GM18498 (cell line): ENCODE measurements around the gene FKBP1C.
"Not testable (repeated sequence)": the region's sequence is repeated elsewhere in the genome, so short reads cannot be mapped to it uniquely, and the experiment has no call there.

Source experiments
- ATAC-seq: cut with Tn5 transposase; IDR thresholded peaks from one replicate; pipeline ENCODE4 v1.9.1; 2021; ENCODE audit warnings: mild to moderate bottlenecking, moderate library complexity; ENCODE audit not compliant: unreplicated experiment

FKBP1C gene

DNA sequence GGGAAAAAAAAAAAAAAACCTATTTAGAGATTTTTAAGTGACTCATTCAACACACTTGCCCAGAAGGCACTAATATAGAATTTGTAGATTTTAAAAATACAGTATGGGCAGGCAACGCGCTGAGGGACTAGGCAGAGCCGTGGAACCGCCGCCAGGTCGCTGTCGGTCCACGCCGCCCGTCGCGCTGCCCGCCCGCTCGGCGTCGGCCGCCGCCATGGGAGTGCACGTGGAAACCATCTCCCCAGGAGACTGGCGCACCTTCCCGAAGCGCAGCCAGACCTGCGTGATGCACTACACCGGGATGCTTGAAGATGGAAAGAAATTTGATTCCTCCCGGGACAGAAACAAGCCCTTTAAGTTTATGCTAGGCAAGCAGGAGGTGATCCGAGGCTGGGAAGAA, at the start of gene FKBP1C:
Gene FKBP1C, plus strand, starts transcription at position 127 of the 400 bp plus-strand sequence.
- ATAC-seq = not testable (repeated sequence)

DNA sequence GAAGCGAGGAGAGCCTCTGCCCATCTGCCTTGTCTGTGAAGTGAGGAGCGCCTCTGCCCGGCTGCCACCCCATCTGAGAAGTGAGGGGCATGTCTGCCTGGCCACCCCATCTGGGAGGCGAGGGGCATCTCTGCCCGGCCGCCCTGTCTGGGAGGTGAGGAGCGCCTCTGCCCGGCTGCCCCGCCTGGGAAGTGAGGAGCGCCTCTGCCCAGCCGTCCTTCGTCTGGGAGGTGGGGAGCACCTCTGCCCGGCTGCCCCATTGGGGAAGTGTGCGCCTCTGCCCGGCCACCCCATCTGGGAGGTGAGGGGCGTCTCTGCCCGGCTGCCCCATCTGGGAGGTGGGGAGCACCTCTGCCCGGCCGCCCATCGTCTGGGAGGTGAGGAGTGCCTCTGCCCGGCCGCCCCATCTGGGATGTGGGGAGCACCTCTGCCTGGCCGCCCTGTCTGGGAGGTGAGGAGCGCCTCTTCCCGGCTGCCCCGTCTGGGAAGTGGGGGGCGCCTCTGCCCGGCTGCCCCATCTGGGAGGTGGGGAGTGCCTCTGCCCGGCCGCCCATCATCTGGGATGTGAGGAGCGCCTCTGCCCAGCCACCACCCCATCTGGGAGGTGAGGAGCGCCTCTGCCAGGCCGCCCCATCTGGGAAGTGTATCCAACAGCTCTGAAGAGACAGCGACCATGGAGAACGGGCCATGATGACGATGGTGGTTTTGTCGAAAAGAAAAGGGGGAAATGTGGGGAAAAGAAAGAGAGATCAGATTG, 47.0 kb upstream of the FKBP1C start:
- ATAC-seq = not testable (repeated sequence)

DNA sequence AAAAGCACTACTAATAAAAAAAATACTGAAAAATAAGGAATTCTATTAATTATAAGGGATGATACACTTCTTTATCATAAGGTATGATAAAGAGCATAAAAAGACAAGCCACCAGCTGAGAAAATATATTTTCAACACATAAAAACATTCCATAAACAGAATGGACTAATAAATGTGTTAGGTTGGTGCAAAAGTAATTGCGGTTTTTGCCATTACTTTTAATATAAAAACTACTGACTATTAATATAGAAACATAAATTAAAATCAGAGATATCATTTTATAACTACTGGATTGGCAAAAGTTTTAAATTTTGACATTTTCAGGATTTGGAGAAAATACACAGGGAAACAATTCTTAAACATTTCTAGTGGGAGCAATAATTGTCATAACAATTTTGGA, 37.1 kb upstream of the FKBP1C start:
- ATAC-seq = no peak

DNA sequence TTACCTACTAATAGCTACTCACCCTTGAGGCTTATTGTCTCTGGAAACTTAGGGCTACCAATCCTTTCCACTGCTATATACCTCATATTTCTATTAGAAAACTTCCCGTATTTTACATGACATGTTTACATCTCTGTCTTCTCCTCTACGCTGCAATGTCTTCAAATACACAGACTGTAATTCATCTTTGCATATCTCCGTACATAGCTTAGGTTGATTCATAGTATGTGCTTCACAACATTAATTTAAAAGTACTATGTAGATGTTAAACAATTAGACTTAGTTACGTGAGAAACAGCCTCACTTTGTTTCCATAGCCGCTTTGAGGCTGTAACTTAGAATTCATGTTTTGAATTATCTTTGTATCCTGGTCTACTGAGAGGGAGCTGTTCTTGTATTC, 35.1 kb upstream of the FKBP1C start:
- ATAC-seq = no peak

DNA sequence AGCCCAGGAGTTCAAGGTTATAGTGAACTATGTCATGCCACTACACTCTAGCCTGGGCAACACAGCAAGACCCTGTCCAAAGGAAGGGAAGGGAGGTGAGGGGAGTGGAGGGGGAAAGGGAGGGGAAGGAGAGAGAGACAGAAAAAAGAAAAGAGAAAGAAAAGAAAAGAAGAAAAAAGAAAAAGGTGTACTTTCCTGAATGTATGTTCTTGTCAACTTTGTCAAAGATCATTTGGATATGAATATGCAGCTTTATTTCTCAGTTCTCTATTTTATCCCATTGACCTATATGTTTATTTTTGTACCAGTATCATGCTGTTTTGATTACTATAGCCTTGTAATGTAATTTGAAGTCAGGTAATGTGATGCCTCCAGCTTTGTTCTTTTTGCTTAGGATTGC, 30.9 kb upstream of the FKBP1C start:
- no peak for ATAC-seq

DNA sequence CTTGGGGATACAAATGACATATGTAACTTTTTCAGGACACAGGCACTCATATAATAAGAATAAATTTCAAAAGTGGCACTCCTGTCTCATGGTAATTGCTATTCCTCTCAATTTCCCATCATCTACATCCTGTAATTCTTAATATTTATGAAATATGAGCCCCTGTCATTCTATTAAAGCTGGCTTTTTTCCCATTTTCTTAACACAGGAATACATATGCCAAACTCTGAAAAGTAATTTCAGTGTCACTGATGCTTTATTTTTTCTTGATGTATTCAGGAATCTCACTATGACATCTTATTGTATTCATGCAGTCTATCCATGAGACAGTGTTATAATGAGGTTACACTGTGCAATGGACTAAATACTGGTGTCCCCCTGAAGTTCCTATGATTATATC, 24.3 kb upstream of the FKBP1C start:
- no peak for ATAC-seq

DNA sequence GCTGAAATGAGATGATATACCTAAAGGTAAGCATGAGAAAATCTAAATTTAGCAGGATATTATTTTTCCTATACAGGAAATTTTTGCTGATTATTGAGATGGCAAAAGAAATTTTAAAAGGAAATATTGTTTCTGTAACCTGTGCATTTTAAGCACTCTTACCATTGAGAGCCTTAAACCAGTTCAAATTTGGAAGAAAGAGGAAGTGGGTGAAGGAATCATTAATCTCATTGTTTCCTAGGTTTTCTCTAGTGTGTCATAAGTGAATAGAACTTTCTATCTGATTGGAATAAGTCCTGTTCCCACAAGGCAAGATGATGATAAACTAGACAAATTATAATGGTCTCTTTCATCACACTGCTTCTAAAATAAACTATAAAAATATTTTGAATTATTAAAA, 22.4 kb upstream of the FKBP1C start:
- ATAC-seq = no peak

DNA sequence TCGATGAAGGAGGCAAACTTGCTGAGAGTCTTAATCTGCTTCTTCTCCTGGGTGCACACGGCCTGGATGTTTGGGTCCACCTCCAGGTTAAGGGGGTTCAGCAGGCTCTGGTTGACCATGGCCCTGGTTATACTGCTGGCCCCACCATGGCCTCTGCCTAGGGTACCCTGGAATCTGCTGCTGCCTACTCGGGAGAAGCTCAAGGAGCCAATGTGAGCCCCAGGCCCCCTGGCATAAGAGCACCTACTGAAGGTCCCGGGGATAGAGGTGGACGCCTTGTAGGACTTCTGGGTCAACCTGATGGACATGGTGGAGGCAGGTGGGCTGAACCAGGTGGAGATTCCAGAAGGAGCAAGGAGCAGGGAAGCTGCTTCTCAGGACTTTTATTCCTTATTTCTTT, 17.9 kb upstream of the FKBP1C start:
- no peak for ATAC-seq

DNA sequence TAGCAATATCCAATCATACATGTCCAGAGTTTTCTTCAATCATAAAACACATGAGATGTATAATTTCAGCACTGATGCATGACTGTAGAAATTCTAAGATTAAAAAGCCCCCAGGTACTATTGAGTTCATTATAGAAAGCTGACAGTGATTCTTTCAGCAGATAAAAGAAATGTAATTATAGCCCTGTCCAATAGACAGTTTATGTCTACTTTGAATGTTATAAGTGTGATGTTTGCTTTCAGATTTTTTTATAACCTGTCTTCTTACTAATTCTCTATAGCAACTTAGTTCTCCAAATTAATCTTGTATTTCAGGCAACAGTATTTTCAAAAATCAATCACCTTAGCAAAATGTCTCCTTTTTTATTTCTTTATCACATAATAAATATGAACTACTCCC, 13.5 kb upstream of the FKBP1C start:
- no peak for ATAC-seq

DNA sequence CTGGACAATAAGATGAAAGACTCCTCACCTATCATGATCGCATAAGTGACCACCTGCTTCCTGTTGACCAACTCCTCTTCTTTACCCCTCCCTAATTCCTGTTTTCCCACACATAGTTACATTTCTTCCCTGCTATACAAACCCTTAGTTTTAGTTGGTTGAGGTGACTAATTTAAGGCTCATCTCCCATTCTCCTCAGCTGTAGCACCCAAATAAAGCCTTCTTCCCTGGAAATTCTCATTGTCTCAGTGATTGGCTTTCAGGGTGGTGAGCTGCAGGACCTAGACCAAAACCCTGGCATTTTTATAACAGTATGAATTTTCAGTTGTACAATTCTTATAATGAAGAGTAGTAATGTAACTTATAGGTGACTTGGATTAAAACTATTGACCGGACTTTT, 2.1 kb downstream of the FKBP1C start:
- no peak for ATAC-seq

DNA sequence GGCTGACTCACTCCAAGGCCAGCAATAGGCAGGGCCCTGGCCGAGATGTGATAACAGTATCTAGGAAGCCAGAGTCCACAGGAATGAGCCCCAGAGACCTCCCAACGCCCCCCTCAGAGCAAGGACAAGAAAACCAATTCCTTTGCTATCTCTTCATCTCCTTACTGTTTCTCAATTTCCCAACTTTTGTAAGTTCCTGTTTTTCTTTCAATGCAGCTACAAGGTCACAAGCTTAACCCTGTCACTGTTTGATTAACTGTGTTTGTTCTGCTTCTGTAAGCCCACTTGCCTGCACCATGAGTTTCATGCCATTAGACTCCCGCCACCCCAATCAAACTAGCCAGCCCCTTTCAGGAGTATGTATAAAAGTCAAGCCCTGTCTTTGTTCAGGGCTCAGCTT, 3.5 kb downstream of the FKBP1C start:
- no peak for ATAC-seq

DNA sequence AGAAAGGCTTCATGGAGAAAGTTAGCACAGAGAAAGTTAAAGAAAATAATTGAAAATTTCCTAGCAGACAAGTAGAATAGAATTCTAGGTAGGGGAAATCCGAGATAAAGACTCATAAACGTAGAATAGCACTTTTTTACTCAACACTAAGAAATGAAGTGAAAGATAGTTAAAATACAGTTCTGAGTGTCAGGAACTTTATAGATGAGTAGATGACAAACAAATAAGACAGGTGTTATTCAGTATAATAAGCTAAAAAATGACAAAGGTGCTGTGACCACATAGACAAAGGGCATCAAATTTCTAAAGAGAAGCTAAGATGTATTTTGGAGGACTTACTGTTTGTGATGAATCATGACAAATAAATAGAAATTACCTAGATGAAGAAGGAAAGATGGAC, 12.9 kb downstream of the FKBP1C start:
- ATAC-seq = no peak

DNA sequence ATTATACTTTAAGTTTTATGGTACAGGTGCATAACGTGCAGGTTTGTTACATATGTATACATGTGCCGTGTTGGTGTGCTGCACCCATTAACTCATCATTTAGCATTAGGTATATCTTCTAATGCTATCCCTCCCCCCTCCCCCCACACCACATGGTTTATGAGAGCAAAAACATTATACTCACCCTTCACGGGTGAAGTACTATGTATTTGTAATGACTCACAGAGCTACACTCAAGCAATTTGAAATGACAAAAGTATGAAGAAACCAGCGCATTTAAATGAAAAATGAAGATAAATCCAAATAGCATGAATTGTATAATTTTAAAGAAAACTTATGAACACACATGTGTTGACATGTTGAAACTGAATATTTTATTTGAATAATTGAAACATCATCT, 14.7 kb downstream of the FKBP1C start:
- ATAC-seq = not testable (repeated sequence)

DNA sequence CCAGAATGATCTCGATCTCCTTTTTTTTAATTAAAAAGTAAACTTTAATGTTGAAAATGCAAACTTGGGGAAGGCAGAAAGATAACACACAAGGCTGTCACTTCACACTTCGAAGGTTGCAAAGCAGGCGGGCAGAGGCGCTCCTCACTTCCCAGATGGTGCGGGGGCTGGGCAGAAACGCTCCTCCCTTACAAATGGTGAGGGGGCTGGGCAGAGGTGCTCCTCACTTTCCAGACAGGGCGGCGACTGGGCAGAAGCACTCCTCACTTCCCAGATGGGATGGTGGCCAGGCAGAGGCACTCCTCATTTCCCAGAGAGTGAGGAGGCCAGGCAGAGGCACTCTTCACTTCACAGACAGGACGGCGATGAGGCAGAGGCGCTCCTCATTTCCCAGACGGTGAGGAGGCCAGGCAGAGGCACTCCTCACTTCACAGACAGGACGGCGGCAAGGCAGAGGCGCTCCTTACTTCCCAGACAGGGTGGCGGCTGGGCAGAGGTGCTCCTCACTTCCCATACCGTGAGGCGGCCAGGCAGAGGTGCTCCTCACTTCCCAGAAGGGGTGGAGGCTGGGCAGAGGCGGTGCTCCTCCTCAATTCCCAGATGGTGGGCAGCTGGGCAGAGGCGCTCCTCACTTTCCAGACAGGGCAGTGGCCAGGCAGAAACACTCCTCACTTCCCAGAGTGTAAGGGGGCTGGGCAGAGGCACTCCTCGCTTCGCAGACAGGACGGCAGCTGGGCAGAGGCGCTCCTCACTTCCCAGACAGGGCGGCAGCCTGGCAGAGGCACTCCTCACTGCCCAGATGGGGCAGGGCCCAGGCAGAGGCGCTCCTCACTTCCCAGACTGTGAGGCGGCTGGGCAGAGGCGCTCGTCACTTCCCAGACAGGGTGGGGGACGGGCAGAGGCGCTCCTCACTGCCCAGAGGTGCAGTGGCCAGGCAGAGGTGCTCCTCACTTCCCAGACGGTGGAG, 16.9 kb downstream of the FKBP1C start:
- ATAC-seq = not testable (repeated sequence)

DNA sequence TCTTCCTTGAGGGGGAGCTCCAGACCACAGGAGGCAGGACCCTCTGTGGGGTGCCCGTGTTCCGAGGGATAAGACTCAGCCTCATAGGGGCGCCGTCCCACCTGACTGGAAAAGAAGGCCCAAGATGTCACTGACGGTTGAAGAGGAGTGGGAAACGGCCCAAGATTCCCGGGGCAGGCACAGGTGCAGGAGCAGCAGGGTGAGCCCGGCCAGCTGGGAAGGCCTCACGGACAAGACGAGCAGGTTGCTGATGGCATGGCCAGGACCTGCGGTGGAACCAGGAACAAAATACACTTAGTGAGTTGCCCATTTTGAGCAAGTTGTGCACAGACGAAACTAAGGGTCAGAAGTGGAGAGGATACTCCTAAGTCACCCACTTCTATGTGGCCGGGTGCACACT, 18.8 kb downstream of the FKBP1C start:
- ATAC-seq = not testable (repeated sequence)

DNA sequence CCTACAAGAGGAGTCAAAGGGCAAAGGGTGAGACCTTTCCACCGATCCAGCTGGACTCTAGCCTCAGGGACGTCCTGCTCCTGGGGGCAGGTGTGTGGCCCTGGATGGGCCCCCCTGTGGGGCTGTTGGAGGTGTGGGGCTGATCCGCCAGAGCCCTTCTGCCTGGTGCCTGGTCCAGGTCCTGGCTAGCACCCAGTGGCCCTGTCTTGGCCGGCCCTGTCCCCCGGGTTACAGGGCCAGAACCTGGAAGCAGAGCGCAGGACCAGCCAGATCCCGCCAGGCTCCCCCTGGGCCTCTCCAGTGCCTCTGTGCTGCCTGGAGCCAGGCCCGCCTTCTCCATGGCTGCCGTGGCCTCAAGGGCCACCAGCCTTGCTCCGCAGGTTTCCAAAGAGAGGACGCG, 19.2 kb downstream of the FKBP1C start:
- ATAC-seq = not testable (repeated sequence)

DNA sequence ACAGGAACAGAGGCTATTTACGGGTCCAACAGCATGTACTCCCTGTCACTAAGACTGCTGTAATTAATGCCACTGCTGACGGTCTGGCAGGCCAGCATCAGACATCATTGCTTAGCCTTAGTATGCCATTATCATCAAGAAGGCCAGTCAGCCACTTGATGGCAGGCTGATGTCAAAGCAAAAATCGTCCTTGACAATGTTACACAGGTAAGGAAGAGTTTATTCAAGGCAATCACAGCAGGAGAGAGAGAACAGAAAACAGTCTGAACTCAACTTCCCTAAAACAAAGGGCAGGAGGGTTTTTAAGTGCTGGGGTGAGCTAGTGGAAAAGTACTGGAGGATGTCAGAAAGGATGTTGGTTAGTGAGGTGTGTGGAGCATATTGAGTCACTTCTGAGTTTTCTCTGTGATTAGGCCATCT, 25.1 kb downstream of the FKBP1C start:
- ATAC-seq = no peak

DNA sequence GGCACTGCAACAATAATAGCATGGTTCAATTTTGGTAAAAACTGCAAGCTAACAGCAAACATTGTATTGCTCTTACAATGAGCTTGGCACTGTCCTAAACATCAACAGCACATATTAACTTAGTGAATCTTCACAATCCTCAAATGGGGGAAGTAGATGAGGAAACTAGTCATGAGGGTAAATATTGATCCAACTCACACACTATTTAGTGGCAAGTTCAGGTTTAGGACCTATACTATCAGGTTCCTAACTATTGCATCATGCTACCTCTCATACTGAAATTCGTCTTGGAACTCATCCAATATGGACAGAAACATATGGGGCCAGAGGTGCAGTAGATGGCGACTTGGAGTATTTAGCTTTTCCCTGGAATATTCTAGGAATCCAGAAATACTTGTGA, 34.2 kb downstream of the FKBP1C start:
- no peak for ATAC-seq

DNA sequence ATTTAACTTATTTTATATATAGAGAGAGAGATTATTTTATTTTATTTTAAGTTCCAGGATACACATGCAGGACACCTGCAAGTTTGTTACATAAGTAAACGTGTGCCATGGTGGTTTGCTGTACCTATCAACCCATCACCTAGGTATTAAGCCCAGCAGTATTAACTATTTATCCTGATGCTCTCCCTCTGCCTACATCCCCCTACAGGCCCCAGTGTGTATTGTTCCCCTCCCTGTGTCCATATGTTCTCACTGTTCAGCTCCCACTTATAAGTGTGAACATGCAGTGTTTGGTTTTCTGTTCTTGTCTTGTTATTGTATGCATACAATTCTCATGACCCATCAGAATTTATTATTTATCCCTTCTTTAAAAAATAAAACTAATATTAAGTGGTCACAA, 34.6 kb downstream of the FKBP1C start:
- no peak for ATAC-seq

DNA sequence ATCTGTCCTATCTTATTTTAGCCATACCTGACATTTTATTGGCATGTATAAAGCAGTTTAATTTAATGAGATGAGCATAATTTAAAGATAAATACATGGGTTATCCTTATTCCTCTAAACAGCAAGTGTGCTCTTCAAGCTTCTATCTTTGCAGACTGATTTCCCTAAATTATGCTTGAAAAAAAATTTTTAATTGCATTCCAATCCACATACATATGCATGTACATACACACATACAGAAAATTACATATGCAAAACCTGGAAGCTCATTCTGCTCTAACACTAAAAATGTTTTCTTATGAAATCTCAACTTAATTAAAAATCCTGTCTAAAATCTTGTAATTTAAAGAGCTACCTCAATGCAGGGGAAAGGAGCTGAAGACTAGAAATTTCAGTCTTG, 35.3 kb downstream of the FKBP1C start:
- ATAC-seq = no peak

DNA sequence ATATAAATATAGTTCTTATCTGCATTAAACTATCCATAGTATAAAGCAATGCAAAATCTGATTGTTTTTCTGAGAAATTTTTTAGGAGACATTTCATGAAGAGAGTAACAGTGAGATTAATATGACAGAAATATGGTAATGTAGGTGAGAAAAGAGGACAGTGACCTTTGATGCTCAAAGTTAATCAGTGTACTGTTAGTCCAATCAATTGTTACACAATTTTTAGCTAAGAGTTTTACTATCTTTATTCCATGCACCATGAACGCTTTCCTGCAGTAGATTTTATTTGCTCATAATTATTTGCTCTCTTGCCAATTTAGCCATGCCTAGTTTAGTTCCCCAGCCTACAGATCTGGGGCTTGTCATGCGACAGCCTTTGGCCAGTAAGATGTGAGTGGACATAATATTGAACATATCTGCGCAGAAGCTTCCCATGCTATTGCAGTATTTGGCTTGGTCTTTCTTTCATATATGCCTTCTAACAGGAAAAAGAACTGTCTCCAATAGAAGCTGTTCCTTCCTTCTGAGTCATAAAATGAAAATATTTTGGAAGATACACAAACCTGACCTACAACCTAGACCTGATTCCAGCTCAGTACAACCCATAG, 38.7 kb downstream of the FKBP1C start:
- no peak for ATAC-seq

DNA sequence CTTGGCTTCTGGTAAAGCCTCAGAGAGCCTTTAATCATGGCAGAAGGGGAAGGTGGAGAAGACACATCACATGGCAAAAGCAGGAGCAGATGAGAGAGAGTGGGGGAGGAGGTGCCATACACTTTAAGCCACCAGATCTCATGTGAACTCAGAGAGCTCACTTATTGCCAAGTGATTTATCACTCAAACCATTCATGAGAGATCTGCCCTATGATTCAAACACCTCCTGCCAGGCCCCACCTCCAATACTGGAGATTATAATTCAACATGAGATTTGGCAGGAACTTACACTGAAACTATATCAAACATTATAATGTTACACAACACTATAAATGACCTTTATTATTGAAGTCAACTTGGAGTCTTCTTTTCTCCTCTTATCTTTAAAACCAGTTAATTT, 47.9 kb downstream of the FKBP1C start:
- no peak for ATAC-seq
